ENCODE results near the gene DRAP1.
A peak's percentile ranks its signal among the peaks of the same experiment; 100 is the strongest.

Gene DRAP1

GRCh38 chr11:65903715-65904114 lies 15.5 kb upstream of the DRAP1 start:
- no peak for DNase-seq (ENCODE audit: low read depth in 2 of 2)

- no peak for DNase-seq (ENCODE audit: low read depth in 2 of 2)
Observed at GRCh38 chr11:65906602-65907001, 12.6 kb upstream of the DRAP1 start.

GRCh38 chr11:65907878-65908277 lies 11.3 kb upstream of the DRAP1 start:
- no peak for DNase-seq (ENCODE audit: low read depth in 2 of 2)

- no peak for DNase-seq (ENCODE audit: low read depth in 2 of 2)
Observed at GRCh38 chr11:65911682-65912568, 7.3 kb upstream of the DRAP1 start.

GRCh38 chr11:65912845-65913244 lies 6.4 kb upstream of the DRAP1 start:
- no peak for DNase-seq (ENCODE audit: low read depth in 2 of 2)

- DNase-seq (ENCODE audit: low read depth in 2 of 2) = no peak
Observed at GRCh38 chr11:65915101-65915820, 4.0 kb upstream of the DRAP1 start.

GRCh38 chr11:65915821-65916251 lies 3.4 kb upstream of the DRAP1 start:
- no peak for DNase-seq (ENCODE audit: low read depth in 2 of 2)

GRCh38 chr11:65916391-65916790 lies 2.8 kb upstream of the DRAP1 start:
- no peak for DNase-seq (ENCODE audit: low read depth in 2 of 2)

- no peak for DNase-seq (ENCODE audit: low read depth in 2 of 2)
Observed at GRCh38 chr11:65917077-65917433, 2.2 kb upstream of the DRAP1 start.

GRCh38 chr11:65917434-65918210 lies 1.6 kb upstream of the DRAP1 start:
- DNase-seq (ENCODE audit: low read depth in 2 of 2) = no peak

GRCh38 chr11:65918211-65919140 lies 750 bp upstream of the DRAP1 start, which contains the start of gene C11orf68:
Gene C11orf68, minus strand, starts transcription at chr11:65919062. Its CDS starts 31 bp downstream, at chr11:65919031.
- DNase-seq (ENCODE audit: low read depth in 2 of 2) = no peak

GRCh38 chr11:65919573-65920371 lies 546 bp downstream of the DRAP1 start:
- peak in 1 of 2 donors; percentile 36 for DNase-seq (ENCODE audit: low read depth in 2 of 2)

GRCh38 chr11:65920372-65920802 lies 1.2 kb downstream of the DRAP1 start:
- no peak for DNase-seq (ENCODE audit: low read depth in 2 of 2)

GRCh38 chr11:65921033-65921555 lies 1.9 kb downstream of the DRAP1 start:
- DNase-seq (ENCODE audit: low read depth in 2 of 2) = no peak

- DNase-seq (ENCODE audit: low read depth in 2 of 2) = no peak
Observed at GRCh38 chr11:65921876-65922275, 2.6 kb downstream of the DRAP1 start.

GRCh38 chr11:65922565-65922964 lies 3.3 kb downstream of the DRAP1 start:
- DNase-seq (ENCODE audit: low read depth in 2 of 2) = no peak

- no peak for DNase-seq (ENCODE audit: low read depth in 2 of 2)
Observed at GRCh38 chr11:65925397-65925796, 6.2 kb downstream of the DRAP1 start.

GRCh38 chr11:65927904-65928397 lies 8.7 kb downstream of the DRAP1 start:
- DNase-seq (ENCODE audit: low read depth in 2 of 2) = peak; percentile 66 to 70

GRCh38 chr11:65928667-65929066 lies 9.4 kb downstream of the DRAP1 start:
- no peak for DNase-seq (ENCODE audit: low read depth in 2 of 2)
